ENCODE results near the gene TFCP2L1.

DNA sequence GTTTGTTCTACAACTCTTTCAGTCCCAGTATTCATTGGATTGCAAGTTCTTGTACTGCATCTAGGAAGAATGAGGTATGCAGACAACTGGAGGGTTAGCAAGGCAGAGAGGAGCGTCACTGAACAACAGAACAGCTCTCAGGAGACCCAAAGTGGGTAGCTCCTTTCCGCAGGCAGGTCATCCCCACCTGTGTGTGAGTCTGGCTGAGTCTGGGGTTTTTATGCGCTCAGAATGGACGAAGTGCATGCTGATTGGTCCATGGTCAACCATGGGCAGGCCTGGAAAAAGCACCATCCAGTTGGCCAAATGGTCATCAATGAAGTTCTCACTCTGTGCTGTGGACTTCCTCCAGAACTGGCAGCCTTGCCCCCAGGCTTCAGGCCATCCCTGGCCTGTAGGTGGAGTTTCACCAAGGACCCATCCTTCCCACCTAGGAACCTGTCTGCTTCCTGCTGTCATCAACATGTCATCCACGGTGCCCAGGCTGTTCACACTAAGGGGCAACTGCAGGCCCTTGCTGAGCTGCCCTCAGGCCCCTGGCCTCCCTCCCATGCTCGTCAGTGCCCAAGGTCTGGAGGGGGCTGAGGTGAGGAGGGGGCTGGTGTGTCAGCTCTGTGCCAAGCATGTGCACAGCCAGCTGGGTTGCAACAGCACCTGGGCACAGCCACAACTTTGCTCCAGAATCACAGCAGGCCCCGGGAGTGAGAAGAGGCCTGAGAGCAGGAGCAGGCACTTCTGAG is 11.1 kb upstream of the TFCP2L1 start:
- TF ChIP-seq, protein P1, sequence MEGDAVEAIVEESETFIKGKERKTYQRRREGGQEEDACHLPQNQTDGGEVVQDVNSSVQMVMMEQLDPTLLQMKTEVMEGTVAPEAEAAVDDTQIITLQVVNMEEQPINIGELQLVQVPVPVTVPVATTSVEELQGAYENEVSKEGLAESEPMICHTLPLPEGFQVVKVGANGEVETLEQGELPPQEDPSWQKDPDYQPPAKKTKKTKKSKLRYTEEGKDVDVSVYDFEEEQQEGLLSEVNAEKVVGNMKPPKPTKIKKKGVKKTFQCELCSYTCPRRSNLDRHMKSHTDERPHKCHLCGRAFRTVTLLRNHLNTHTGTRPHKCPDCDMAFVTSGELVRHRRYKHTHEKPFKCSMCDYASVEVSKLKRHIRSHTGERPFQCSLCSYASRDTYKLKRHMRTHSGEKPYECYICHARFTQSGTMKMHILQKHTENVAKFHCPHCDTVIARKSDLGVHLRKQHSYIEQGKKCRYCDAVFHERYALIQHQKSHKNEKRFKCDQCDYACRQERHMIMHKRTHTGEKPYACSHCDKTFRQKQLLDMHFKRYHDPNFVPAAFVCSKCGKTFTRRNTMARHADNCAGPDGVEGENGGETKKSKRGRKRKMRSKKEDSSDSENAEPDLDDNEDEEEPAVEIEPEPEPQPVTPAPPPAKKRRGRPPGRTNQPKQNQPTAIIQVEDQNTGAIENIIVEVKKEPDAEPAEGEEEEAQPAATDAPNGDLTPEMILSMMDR (conservative IDR thresholded peaks at IDR 0.05 in 1 of 2, IDR thresholded peaks at IDR 0.05 in 1 of 2; ENCODE audit: low read depth in 1 of 2, low read length in 2 of 2), result no peak
- no peak for TF ChIP-seq EZH2 (IDR thresholded peaks at IDR 0.05; ENCODE audit: low read length, missing control alignments)

Data from fibroblast of lung (primary cell).